IMR-90 (cell line): ENCODE measurements around the gene USPL1. TPM values are rescaled to one million over a fixed set of nuclear protein-coding genes. Genes with fewer than 3 reads are reported as not detected.

ENCODE experiments used
- USF2 ChIP-seq: fragments of 150-350 bp; IDR thresholded peaks from 2 replicates; pipeline ENCODE4 v1.6.1; 2017; ENCODE audit warnings: mild to moderate bottlenecking, antibody characterized with exemption, low read length, low read depth
- polyA plus RNA-seq, 3 experiments: library from polyadenylated mRNA; depleted of rRNA; stranded (reverse); fragments of >200 nt; gene quantifications; 2 replicates each; pipeline ENCODE4 v1.2.3, GENCODE V29; 2012; ENCODE audit warnings: low replicate concordance in 1 of 3
- total RNA-seq: library from RNA; depleted of rRNA; stranded (reverse); fragments of >200 nt; gene quantifications from 2 replicates; pipeline ENCODE4 v1.2.3, GENCODE V29; 2012

The USPL1 gene
- total and polyA plus RNA-seq, 2 of the 4 experiments (the other 2 are of a cell fraction) = 12.1 to 15.4 TPM

DNA sequence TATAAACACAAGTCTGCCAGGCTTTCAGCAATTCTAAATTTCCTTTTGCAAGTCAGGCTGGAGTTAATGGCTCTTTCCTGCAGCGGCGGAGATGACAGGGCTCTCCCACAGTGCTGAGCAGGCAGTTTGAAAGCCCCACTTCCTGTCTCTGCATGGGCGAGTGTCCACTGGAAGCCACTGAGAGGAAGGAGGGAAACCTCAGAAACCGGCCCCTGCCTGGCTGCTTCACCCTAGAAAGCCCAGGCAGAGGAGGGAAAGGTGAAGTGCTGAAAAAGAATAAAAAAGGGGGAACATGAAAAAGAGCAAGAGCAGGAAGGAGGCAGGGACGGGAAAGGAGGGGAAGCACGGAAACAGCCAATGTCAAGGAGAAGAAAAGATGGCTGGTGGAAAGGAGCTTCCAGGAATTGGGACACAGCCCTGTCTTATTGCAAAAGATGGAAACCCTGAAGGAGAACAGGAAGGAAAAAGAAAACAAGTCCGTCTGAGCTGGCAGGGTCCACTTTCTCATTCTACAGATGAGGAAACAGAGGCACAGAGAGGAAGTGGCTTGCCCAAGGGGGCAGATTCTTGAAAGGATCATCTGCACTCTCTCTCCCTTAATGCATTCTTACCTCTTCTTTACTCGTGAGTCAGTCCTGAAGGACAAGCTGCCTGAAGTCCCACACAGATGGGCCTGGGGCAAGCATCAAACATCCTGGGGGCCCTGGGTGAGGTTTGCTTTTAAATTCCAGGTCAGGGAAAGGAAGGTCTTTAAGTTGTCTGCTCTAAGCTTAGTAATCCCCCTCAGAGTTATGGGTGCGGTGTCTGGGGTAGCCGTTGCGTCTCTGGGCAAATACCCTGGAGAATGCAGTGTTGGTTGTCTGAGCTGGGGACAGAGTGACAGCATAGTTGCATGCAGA is 78.8 kb downstream of the USPL1 start (continued):
- no peak for TF ChIP-seq USF2
